ENCODE measurements around the gene ELP5.
A peak's percentile ranks its signal among the peaks of the same experiment; 100 is the strongest.

ELP5 gene

GRCh38 chr17:7258731-7259554 lies 6.9 kb downstream of the ELP5 start:
- no peak for DNase-seq

GRCh38 chr17:7259555-7259889 lies 7.5 kb downstream of the ELP5 start:
- no peak for DNase-seq

- no peak for DNase-seq
These were observed 8.1 kb downstream of the ELP5 start for GRCh38 chr17:7260151-7260550.

- no peak for DNase-seq
These were observed 8.8 kb downstream of the ELP5 start for GRCh38 chr17:7260651-7261378.

GRCh38 chr17:7261379-7262191 lies 9.6 kb downstream of the ELP5 start:
- no peak for DNase-seq

- no peak for DNase-seq
These were observed 10.3 kb downstream of the ELP5 start, which contains the start of gene CLDN7 for GRCh38 chr17:7262192-7262934. CLDN7 (minus strand) TSS chr17:7262478; CDS start chr17:7262043, 435 bp downstream.

- DNase-seq, result no peak
These were observed 11.2 kb downstream of the ELP5 start for GRCh38 chr17:7262935-7263800.

GRCh38 chr17:7263801-7264078 lies 11.7 kb downstream of the ELP5 start:
- no peak for DNase-seq

- no peak for DNase-seq
These were observed 14.8 kb downstream of the ELP5 start for GRCh38 chr17:7266784-7267183.

GRCh38 chr17:7279448-7279847 lies 27.4 kb downstream of the ELP5 start:
- no peak for DNase-seq

- peak; percentile 64 for DNase-seq
These were observed 28.6 kb downstream of the ELP5 start for GRCh38 chr17:7280519-7281073.

- DNase-seq, result peak; percentile 94
These were observed 29.3 kb downstream of the ELP5 start, which contains the start of gene SLC2A4 for GRCh38 chr17:7281074-7281952. SLC2A4 (plus strand) TSS chr17:7281718; CDS start chr17:7281935, 217 bp downstream.

GRCh38 chr17:7281953-7282751 lies 30.1 kb downstream of the ELP5 start:
- no peak for DNase-seq

- no peak for DNase-seq
These were observed 30.8 kb downstream of the ELP5 start for GRCh38 chr17:7282752-7283321.

- DNase-seq, result no peak
These were observed 31.6 kb downstream of the ELP5 start for GRCh38 chr17:7283471-7284216.

GRCh38 chr17:7284911-7285310 lies 32.9 kb downstream of the ELP5 start:
- no peak for DNase-seq

- no peak for DNase-seq
These were observed 33.7 kb downstream of the ELP5 start for GRCh38 chr17:7285679-7286078.

- no peak for DNase-seq
These were observed 37.4 kb downstream of the ELP5 start for GRCh38 chr17:7289256-7290032.

Data from fibroblast of skin of right quadriceps (primary cell).